ENCODE results near the gene AGBL3.

Gene AGBL3

GRCh38 chr7:135098391-135098790 is 112.1 kb downstream of the AGBL3 start:
- H3K27me3 ChIP-seq (ENCODE audit: control insufficient read depth, low read length) = no peaks in the 10 kb centered on the region
- no peak overlapping the region for H3K27ac ChIP-seq (ENCODE audit: low read depth, low read length)
- no peaks in the 10 kb centered on the region for H3K9me2 ChIP-seq (replicated peaks; ENCODE audit: control insufficient read depth, low read length)
- no peaks in the 10 kb centered on the region for H3K4me1 ChIP-seq (ENCODE audit: control insufficient read depth, low read length)
- H3K36me3 ChIP-seq (ENCODE audit: control insufficient read depth, low read length) = no peaks in the 10 kb centered on the region
- no peak overlapping the region for H3K4me2 ChIP-seq (ENCODE audit: low read length)
- no peaks in the 10 kb centered on the region for H3K9me3 ChIP-seq (ENCODE audit: control insufficient read depth, insufficient read depth, low read length)
- no peaks in the 10 kb centered on the region for H3K79me2 ChIP-seq (ENCODE audit: control insufficient read depth, low read length)
- no peak for TF ChIP-seq CTCF (IDR thresholded peaks at IDR 0.05; ENCODE audit: low read depth, low read length, poor library complexity, severe bottlenecking)
- H3K4me3 ChIP-seq (ENCODE audit: low read length) = no peak overlapping the region
- no peaks in the 10 kb centered on the region for H3F3A ChIP-seq (ENCODE audit: control insufficient read depth, insufficient read depth)
- no peaks in the 10 kb centered on the region for H4K20me1 ChIP-seq (ENCODE audit: control insufficient read depth, insufficient read depth, low read depth, low read length)

- Histone ChIP-seq H3K9me2 (replicated peaks; ENCODE audit: control insufficient read depth, low read length) (no peaks in the 10 kb centered on the region), H3K79me2 (ENCODE audit: control insufficient read depth, low read length) (no peaks in the 10 kb centered on the region), H3F3A (ENCODE audit: control insufficient read depth, insufficient read depth) (no peaks in the 10 kb centered on the region), H3K27ac (ENCODE audit: low read depth, low read length) (no peak overlapping the region), H4K20me1 (ENCODE audit: control insufficient read depth, insufficient read depth, low read depth, low read length) (no peaks in the 10 kb centered on the region), H3K4me3 (ENCODE audit: low read length) (no peak overlapping the region), H3K9me3 (ENCODE audit: control insufficient read depth, insufficient read depth, low read length) (no peaks in the 10 kb centered on the region), H3K4me1 (ENCODE audit: control insufficient read depth, low read length) (no peaks in the 10 kb centered on the region), H3K4me2 (ENCODE audit: low read length) (no peak overlapping the region), H3K27me3 (ENCODE audit: control insufficient read depth, low read length) (no peaks in the 10 kb centered on the region), H3K36me3 (ENCODE audit: control insufficient read depth, low read length) (no peaks in the 10 kb centered on the region)
- no peak for TF ChIP-seq CTCF (IDR thresholded peaks at IDR 0.05; ENCODE audit: low read depth, low read length, poor library complexity, severe bottlenecking)
Measured at GRCh38 chr7:135100856-135101255, 114.5 kb downstream of the AGBL3 start.

- Histone ChIP-seq H3K9me3 (ENCODE audit: control insufficient read depth, insufficient read depth, low read length) (no peaks in the 10 kb centered on the region), H3F3A (ENCODE audit: control insufficient read depth, insufficient read depth) (no peaks in the 10 kb centered on the region), H3K27me3 (ENCODE audit: control insufficient read depth, low read length) (no peaks in the 10 kb centered on the region), H3K4me3 (ENCODE audit: low read length) (no peak overlapping the region), H3K4me2 (ENCODE audit: low read length) (no peak overlapping the region), H3K4me1 (ENCODE audit: control insufficient read depth, low read length) (no peaks in the 10 kb centered on the region), H3K9me2 (replicated peaks; ENCODE audit: control insufficient read depth, low read length) (no peaks in the 10 kb centered on the region), H3K36me3 (ENCODE audit: control insufficient read depth, low read length) (no peaks in the 10 kb centered on the region), H3K79me2 (ENCODE audit: control insufficient read depth, low read length) (no peaks in the 10 kb centered on the region), H3K27ac (ENCODE audit: low read depth, low read length) (no peak overlapping the region), H4K20me1 (ENCODE audit: control insufficient read depth, insufficient read depth, low read depth, low read length) (no peaks in the 10 kb centered on the region)
- TF ChIP-seq CTCF (IDR thresholded peaks at IDR 0.05; ENCODE audit: low read depth, low read length, poor library complexity, severe bottlenecking) = no peak
- TF ChIP-seq EZH2phosphoT487 (IDR thresholded peaks at IDR 0.05; ENCODE audit: borderline replicate concordance, low read length) = no peak
Measured at GRCh38 chr7:135102372-135102771, 116.1 kb downstream of the AGBL3 start.

GRCh38 chr7:135109562-135109961 is 123.3 kb downstream of the AGBL3 start:
- no peak for TF ChIP-seq CTCF (IDR thresholded peaks at IDR 0.05; ENCODE audit: low read depth, low read length, poor library complexity, severe bottlenecking)
- TF ChIP-seq EZH2phosphoT487 (IDR thresholded peaks at IDR 0.05; ENCODE audit: borderline replicate concordance, low read length) = no peak
- no peaks in the 10 kb centered on the region for H3K79me2 ChIP-seq (ENCODE audit: control insufficient read depth, low read length)
- H4K20me1 ChIP-seq (ENCODE audit: control insufficient read depth, insufficient read depth, low read depth, low read length) = no peaks in the 10 kb centered on the region
- H3K4me2 ChIP-seq (ENCODE audit: low read length) = no peak overlapping the region
- no peaks in the 10 kb centered on the region for H3K4me1 ChIP-seq (ENCODE audit: control insufficient read depth, low read length)
- no peak overlapping the region for H3K27ac ChIP-seq (ENCODE audit: low read depth, low read length)
- H3K4me3 ChIP-seq (ENCODE audit: low read length) = no peak overlapping the region
- H3K36me3 ChIP-seq (ENCODE audit: control insufficient read depth, low read length) = no peaks in the 10 kb centered on the region
- H3K9me3 ChIP-seq (ENCODE audit: control insufficient read depth, insufficient read depth, low read length) = no peaks in the 10 kb centered on the region
- no peaks in the 10 kb centered on the region for H3F3A ChIP-seq (ENCODE audit: control insufficient read depth, insufficient read depth)
- H3K27me3 ChIP-seq (ENCODE audit: control insufficient read depth, low read length) = no peaks in the 10 kb centered on the region
- H3K9me2 ChIP-seq (replicated peaks; ENCODE audit: control insufficient read depth, low read length) = no peaks in the 10 kb centered on the region

All from DOHH2 (cell line).